Measurements from ENCODE around the gene NLRP8.
"Not testable (repeated sequence)": the region's sequence is repeated elsewhere in the genome, so short reads cannot be mapped to it uniquely, and the experiment has no call there.

NLRP8 gene

GRCh38 chr19:55973982-55974381 is 26.4 kb downstream of the NLRP8 start:
- no peak for DNase-seq (ENCODE audit: low read depth in 3 of 3)

- no peak for DNase-seq (ENCODE audit: low read depth in 3 of 3)
Measured at GRCh38 chr19:55980415-55980814, 32.8 kb downstream of the NLRP8 start.

- no peak for DNase-seq (ENCODE audit: low read depth in 3 of 3)
Measured at GRCh38 chr19:55985254-55985653, 37.6 kb downstream of the NLRP8 start.

DNA sequence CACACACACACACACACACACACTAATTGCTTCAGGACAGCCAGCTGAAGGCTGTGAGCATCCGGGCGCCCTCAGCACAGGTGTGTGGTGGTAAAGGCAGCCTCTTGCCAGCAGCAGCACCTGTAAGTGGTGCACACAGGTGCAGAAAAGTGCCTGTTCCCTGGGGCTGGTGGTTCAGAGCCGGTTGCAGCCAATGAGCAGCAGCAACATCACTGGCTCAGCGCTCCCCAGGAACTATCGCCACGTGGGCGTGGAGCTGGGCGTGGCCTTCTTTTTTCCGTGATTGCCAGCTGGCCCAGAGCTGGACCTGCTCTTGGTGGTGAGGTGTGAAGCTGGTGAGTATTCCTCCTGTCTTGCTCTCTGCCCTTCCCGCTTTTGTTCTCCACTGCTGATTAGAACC is 38.9 kb downstream of the NLRP8 start, which contains the start of gene NLRP5:
Gene NLRP5 (plus strand): TSS at position 289 of the 400 bp plus-strand sequence.
- no peak for DNase-seq (ENCODE audit: low read depth in 3 of 3)

GRCh38 chr19:55990831-55991230 is 43.2 kb downstream of the NLRP8 start:
- no peak for DNase-seq (ENCODE audit: low read depth in 3 of 3)

GRCh38 chr19:55993492-55993891 is 45.9 kb downstream of the NLRP8 start:
- no peak for DNase-seq (ENCODE audit: low read depth in 3 of 3)

DNA sequence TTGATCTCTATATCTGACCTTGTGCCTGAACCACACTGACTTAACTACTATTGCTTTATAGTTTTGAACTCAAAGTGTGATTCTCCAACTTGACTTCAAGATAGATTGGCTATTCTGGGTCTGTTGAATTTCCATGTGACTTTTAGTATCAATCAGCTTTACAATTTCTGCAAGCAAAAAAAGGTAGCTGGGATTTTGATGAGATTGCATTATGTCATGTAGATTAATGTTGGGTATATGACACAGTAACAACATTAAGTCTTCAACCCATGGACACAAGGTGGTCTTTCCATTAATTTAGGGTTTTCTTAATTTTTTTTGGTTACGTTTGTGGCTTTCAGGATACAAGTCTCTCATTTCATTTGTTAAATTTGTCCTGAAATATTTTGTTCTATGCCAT is 67.1 kb downstream of the NLRP8 start:
- no peak for DNase-seq (ENCODE audit: low read depth in 3 of 3)

GRCh38 chr19:56015756-56016155 is 68.1 kb downstream of the NLRP8 start:
- DNase-seq (ENCODE audit: low read depth in 3 of 3), result no peak

DNA sequence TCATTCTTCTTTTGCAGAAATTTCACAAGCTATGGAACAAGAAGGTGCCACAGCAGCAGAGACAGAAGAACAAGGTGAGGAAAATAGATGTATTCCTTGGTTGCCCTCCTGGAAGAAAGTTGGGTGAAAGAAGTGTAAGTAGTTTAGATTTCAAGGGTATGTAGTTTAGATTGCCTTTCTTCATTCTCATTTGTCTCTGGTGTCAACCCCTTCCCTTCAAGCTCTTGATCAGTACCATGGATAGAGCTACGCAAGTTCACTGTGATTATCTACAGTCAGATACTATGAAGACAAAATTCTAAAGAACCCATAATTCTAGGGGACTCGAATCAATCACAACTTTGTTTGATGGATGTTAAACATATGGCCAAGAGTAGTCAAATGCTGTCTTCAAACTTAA is 71.7 kb downstream of the NLRP8 start:
- DNase-seq (ENCODE audit: low read depth in 3 of 3), result not testable (repeated sequence)

GRCh38 chr19:56020355-56020975 is 72.8 kb downstream of the NLRP8 start:
- DNase-seq (ENCODE audit: low read depth in 3 of 3), result not testable (repeated sequence)

GRCh38 chr19:56026769-56027168 is 79.1 kb downstream of the NLRP8 start:
- DNase-seq (ENCODE audit: low read depth in 3 of 3), result no peak

Data from stimulated activated CD4-positive, alpha-beta T cell treated with anti-CD3 and anti-CD28 coated beads, TNF-alpha, amount 100 ng/mL, for 4 hours (primary cell).